MM.1S (cell line): ENCODE data around the gene ZNF554.
"Not testable (repeated sequence)": the region's sequence is repeated elsewhere in the genome, so short reads cannot be mapped to it uniquely, and the experiment has no call there.

Experiments
- DNase-seq: peaks from one replicate; pipeline ENCODE4 v3.0.0-alpha.2; 2015
- H2AFZ ChIP-seq: fragments of 300-600 bp; sonication (generic); 2 replicates; pipeline ENCODE4 v1.6.0; 2016; ENCODE audit warnings: antibody characterized with exemption, low read length
- H3F3A ChIP-seq: fragments of 300-600 bp; sonication (generic); 2 replicates; pipeline ENCODE4 v1.6.1; 2016; ENCODE audit warnings: mild to moderate bottlenecking, antibody characterized with exemption, low read length, moderate library complexity, mixed read lengths; ENCODE audit not compliant: insufficient read depth
- H3K27ac ChIP-seq: fragments of 300-600 bp; sonication (generic); 2 replicates; pipeline ENCODE4 v1.5.1; 2016; ENCODE audit warnings: mild to moderate bottlenecking, low read length
- H3K27me3 ChIP-seq: fragments of 300-600 bp; sonication (generic); replicated peaks from 2 replicates; pipeline ENCODE4 v1.6.0; 2016; ENCODE audit warnings: low read length; ENCODE audit not compliant: insufficient read depth
- H3K36me3 ChIP-seq: fragments of 300-600 bp; sonication (generic); replicated peaks from 2 replicates; pipeline ENCODE4 v1.6.1; 2016; ENCODE audit warnings: mild to moderate bottlenecking, low read length, mixed read lengths; ENCODE audit not compliant: insufficient read depth
- H3K4me1 ChIP-seq: fragments of 300-600 bp; sonication (generic); 2 replicates; pipeline ENCODE4 v1.6.1; 2016; ENCODE audit warnings: low read length, mixed read lengths
- H3K4me2 ChIP-seq: fragments of 300-600 bp; sonication (generic); 2 replicates; pipeline ENCODE4 v1.6.0; 2016; ENCODE audit warnings: low read depth, low read length
- H3K4me3 ChIP-seq: fragments of 300-600 bp; sonication (generic); 2 replicates; pipeline ENCODE4 v1.5.1; 2016; ENCODE audit warnings: low read length, mixed read lengths
- H3K79me2 ChIP-seq: fragments of 300-600 bp; sonication (generic); 2 replicates; pipeline ENCODE4 v1.6.1; 2016; ENCODE audit warnings: mixed run types, low read length, mixed read lengths
- H3K9ac ChIP-seq: fragments of 300-600 bp; sonication (generic); 2 replicates; pipeline ENCODE4 v1.6.1; 2016; ENCODE audit warnings: low read length, mixed read lengths
- H3K9me2 ChIP-seq: fragments of 300-600 bp; sonication (generic); replicated peaks from 2 replicates; pipeline ENCODE4 v1.6.1; 2016; ENCODE audit warnings: mild to moderate bottlenecking, low read length, mixed read lengths; ENCODE audit not compliant: insufficient read depth
- H3K9me3 ChIP-seq: fragments of 300-600 bp; sonication (generic); replicated peaks from 2 replicates; pipeline ENCODE4 v1.6.1; 2016; ENCODE audit warnings: mild to moderate bottlenecking, low read length, mixed read lengths; ENCODE audit not compliant: insufficient read depth
- H4K20me1 ChIP-seq: fragments of 300-600 bp; sonication (generic); 2 replicates; pipeline ENCODE4 v1.6.1; 2016; ENCODE audit warnings: mild to moderate bottlenecking, low read length, moderate library complexity, mixed read lengths; ENCODE audit not compliant: insufficient read depth
- CTCF ChIP-seq: fragments of 300-600 bp; sonication (generic); IDR thresholded peaks from 2 replicates; pipeline ENCODE4 v1.5.1; 2016; ENCODE audit warnings: antibody characterized with exemption, low read length, mixed read lengths
- EZH2 ChIP-seq: fragments of 300-600 bp; sonication (generic); optimal IDR thresholded peaks from 2 replicates; pipeline ENCODE3; 2017; ENCODE audit warnings: low read depth, mild to moderate bottlenecking, antibody characterized with exemption, low read length, mixed read lengths
- EZH2phosphoT487 ChIP-seq: fragments of 300-600 bp; sonication (generic); IDR thresholded peaks from 2 replicates; pipeline ENCODE4 v1.6.1; 2018; ENCODE audit warnings: antibody characterized with exemption, low read length

ZNF554 gene

GRCh38 chr19:2791876-2792275, 27.8 kb upstream of the ZNF554 start:
- Histone ChIP-seq H3K36me3 (no peaks in the 10 kb centered on the region; the same call in none of the 2 replicates), H3K9me2 (no peaks in the 10 kb centered on the region)

GRCh38 chr19:2792666-2793065, 27.0 kb upstream of the ZNF554 start:
- H3K4me2 ChIP-seq, H3K4me3 ChIP-seq, H3K27ac ChIP-seq, H3K4me1 ChIP-seq, H3F3A ChIP-seq, DNase-seq, H2AFZ ChIP-seq, H4K20me1 ChIP-seq, H3K9me2 ChIP-seq, H3K36me3 ChIP-seq, H3K9me3 ChIP-seq, H3K27me3 ChIP-seq, H3K9ac ChIP-seq: not testable (repeated sequence)
- H3K79me2 ChIP-seq = peaks cover 53% of the 10 kb centered on the region

More at GRCh38 chr19:2791876-2792275, 27.8 kb upstream of the ZNF554 start:
- Histone ChIP-seq H3K4me3 (no peak overlapping the region), H3K79me2 (peaks cover 61% of the 10 kb centered on the region), H4K20me1 (no peaks in the 10 kb centered on the region), H3K27me3 (no peaks in the 10 kb centered on the region), H3K27ac (no peak overlapping the region), H3K9ac (no peak overlapping the region), H2AFZ (no peak overlapping the region), H3K4me1 (no peaks in the 10 kb centered on the region), H3F3A (no peaks in the 10 kb centered on the region), H3K4me2 (no peak overlapping the region), H3K9me3 (no peaks in the 10 kb centered on the region)
- TF ChIP-seq EZH2 (no peak), EZH2phosphoT487 (no peak), CTCF (no peak)
- DNase-seq = no peak

- no peak overlapping the region for H3K4me2 ChIP-seq
- no peak overlapping the region for H3K27ac ChIP-seq
- H3K79me2 ChIP-seq = peaks cover 48% of the 10 kb centered on the region
- TF ChIP-seq CTCF = no peak
- TF ChIP-seq EZH2phosphoT487 = no peak
- no peak for TF ChIP-seq EZH2
- H2AFZ ChIP-seq = no peak overlapping the region
- H3K9me2 ChIP-seq = no peaks in the 10 kb centered on the region
- no peak for DNase-seq
- no peaks in the 10 kb centered on the region for H3F3A ChIP-seq
- no peaks in the 10 kb centered on the region for H4K20me1 ChIP-seq
- no peak overlapping the region for H3K9ac ChIP-seq
- H3K27me3 ChIP-seq = no peaks in the 10 kb centered on the region
- H3K36me3 ChIP-seq = no peaks in the 10 kb centered on the region; the same call in none of the 2 replicates
- no peak overlapping the region for H3K4me3 ChIP-seq
- H3K4me1 ChIP-seq = no peaks in the 10 kb centered on the region
- H3K9me3 ChIP-seq = no peaks in the 10 kb centered on the region
Measured at GRCh38 chr19:2793126-2793525, 26.5 kb upstream of the ZNF554 start.

GRCh38 chr19:2793577-2793976, 26.1 kb upstream of the ZNF554 start:
- H3K27ac ChIP-seq = no peak overlapping the region
- TF ChIP-seq EZH2 = no peak
- no peak for TF ChIP-seq EZH2phosphoT487
- no peak for TF ChIP-seq CTCF
- no peak overlapping the region for H3K4me2 ChIP-seq
- H4K20me1 ChIP-seq = no peaks in the 10 kb centered on the region
- no peak overlapping the region for H2AFZ ChIP-seq
- no peaks in the 10 kb centered on the region for H3F3A ChIP-seq
- no peak overlapping the region for H3K9ac ChIP-seq
- no peaks in the 10 kb centered on the region for H3K9me2 ChIP-seq
- DNase-seq = no peak
- H3K36me3 ChIP-seq = no peaks in the 10 kb centered on the region; the same call in none of the 2 replicates
- no peaks in the 10 kb centered on the region for H3K27me3 ChIP-seq
- H3K4me3 ChIP-seq = no peak overlapping the region
- H3K79me2 ChIP-seq = peaks cover 44% of the 10 kb centered on the region
- H3K4me1 ChIP-seq = no peaks in the 10 kb centered on the region
- no peaks in the 10 kb centered on the region for H3K9me3 ChIP-seq
